ENCODE measurements around the gene MKNK1. TPM values are rescaled to one million over a fixed set of nuclear protein-coding genes. Genes with fewer than 3 reads are reported as not detected.

MKNK1 gene
- total RNA-seq, 4 donors from 2014 or later: 23.0 to 42.1 (median 34.5) TPM

DNA sequence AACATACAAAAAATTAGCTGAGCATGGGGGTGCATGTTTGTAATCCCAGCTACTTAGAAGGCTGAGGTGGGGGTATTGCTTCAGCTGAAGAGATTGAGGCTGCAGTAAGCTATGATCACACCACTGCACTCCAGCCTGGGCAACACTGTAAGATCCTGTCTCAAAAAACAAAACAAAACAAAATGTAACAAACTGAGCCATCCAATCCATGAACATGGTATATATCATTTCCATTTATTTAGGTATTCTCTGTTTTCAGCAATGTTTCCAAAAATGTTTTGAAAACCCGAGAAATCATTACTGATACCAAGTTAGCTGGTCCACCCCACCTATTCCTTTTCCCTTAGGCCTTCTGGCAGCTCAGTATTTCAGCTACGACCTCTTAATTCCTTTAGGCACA is 45.7 kb upstream of the MKNK1 start:
- H3K4me3 ChIP-seq: no peak overlapping the region
- H3K4me1 ChIP-seq: peaks cover 0 to 32% (median 5%) of the 10 kb centered on the region in 3 donors
- no peak for ATAC-seq
- peaks cover 0 to 65% of the 10 kb centered on the region in 2 donors for H3K36me3 ChIP-seq
- H3K27me3 ChIP-seq: no peaks in the 10 kb centered on the region
- H3K9me3 ChIP-seq: peaks cover 0 to 12% (median 0%) of the 10 kb centered on the region in 3 donors
- no peak overlapping the region for H3K27ac ChIP-seq
- TF ChIP-seq, protein P1, sequence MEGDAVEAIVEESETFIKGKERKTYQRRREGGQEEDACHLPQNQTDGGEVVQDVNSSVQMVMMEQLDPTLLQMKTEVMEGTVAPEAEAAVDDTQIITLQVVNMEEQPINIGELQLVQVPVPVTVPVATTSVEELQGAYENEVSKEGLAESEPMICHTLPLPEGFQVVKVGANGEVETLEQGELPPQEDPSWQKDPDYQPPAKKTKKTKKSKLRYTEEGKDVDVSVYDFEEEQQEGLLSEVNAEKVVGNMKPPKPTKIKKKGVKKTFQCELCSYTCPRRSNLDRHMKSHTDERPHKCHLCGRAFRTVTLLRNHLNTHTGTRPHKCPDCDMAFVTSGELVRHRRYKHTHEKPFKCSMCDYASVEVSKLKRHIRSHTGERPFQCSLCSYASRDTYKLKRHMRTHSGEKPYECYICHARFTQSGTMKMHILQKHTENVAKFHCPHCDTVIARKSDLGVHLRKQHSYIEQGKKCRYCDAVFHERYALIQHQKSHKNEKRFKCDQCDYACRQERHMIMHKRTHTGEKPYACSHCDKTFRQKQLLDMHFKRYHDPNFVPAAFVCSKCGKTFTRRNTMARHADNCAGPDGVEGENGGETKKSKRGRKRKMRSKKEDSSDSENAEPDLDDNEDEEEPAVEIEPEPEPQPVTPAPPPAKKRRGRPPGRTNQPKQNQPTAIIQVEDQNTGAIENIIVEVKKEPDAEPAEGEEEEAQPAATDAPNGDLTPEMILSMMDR (IDR thresholded peaks at IDR 0.05): no peak
- no peak for TF ChIP-seq POLR2A (IDR thresholded peaks at IDR 0.05)
- WGBS, 2 donors (ENCODE audit: low coverage in 1 of 2): 100% methylated on average over 1 to 2 of the region's 2 CpGs

DNA sequence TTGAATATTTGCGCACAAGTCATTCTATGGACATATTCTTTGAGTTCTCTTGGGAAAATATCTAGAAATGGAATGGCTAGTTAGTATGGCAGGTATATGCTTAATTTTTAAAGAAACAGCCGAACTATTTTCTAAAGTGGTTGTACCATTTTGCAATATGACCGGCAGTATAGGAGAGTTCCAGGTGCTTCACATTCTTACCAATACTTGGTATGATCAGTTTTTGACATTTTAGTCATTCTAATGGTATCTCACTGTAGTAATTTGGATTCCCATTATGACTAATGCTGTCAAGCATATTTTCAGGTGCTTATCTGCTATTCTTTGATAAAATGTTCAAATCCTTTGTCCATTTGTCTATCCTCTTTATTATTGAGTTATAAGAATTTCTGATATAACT is 43.5 kb upstream of the MKNK1 start:
- peaks cover 4 to 35% (median 5%) of the 10 kb centered on the region in 3 donors for H3K4me1 ChIP-seq
- no peak overlapping the region for H3K27ac ChIP-seq
- TF ChIP-seq EP300 (IDR thresholded peaks at IDR 0.05) (no peak), POLR2A (IDR thresholded peaks at IDR 0.05) (no peak), POLR2AphosphoS5 (IDR thresholded peaks at IDR 0.05) (no peak)
- TF ChIP-seq, protein P1 (IDR thresholded peaks at IDR 0.05): no peak
- peaks cover 0 to 64% of the 10 kb centered on the region in 2 donors for H3K36me3 ChIP-seq
- H3K9me3 ChIP-seq: peaks cover 0 to 12% (median 0%) of the 10 kb centered on the region in 3 donors
- no peaks in the 10 kb centered on the region for H3K27me3 ChIP-seq
- H3K4me3 ChIP-seq: no peak overlapping the region
- ATAC-seq: no peak
- WGBS, 2 donors (ENCODE audit: low coverage in 1 of 2): 97 to 100% methylated on average over 2 to 3 of the region's 3 CpGs

DNA sequence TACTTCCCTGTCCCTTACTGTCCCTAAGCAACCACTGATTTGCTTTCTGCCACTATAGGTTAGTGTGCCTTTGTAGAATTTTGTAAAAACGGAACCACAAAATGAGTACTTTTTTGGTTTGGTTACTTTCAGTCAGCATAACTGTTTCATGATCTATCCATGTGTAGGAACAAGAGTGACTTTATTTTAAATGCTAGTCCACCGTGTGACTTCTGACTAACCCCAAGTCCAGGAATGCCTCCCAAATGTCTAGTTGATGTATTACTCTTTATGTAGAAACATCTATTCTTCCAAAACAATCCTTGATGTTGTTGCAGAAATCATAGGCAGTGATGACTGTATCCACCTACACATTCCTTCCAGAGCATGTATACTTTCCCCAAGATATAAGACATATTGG is 42.8 kb upstream of the MKNK1 start:
- Histone ChIP-seq H3K36me3 (peaks cover 0 to 60% of the 10 kb centered on the region in 2 donors), H3K4me3 (no peak overlapping the region), H3K4me1 (peaks cover 5 to 42% (median 7%) of the 10 kb centered on the region in 3 donors), H3K27ac (no peak overlapping the region), H3K9me3 (peaks cover 0 to 12% (median 0%) of the 10 kb centered on the region in 3 donors), H3K27me3 (no peaks in the 10 kb centered on the region)
- no peak for ATAC-seq
- 36 to 56% methylated on average over 2 of the region's 2 CpGs for WGBS, 2 donors (ENCODE audit: low coverage in 1 of 2)
- no peak for TF ChIP-seq EP300 (IDR thresholded peaks at IDR 0.05)
- TF ChIP-seq POLR2A (IDR thresholded peaks at IDR 0.05): no peak
- TF ChIP-seq, protein P1 (IDR thresholded peaks at IDR 0.05): no peak

DNA sequence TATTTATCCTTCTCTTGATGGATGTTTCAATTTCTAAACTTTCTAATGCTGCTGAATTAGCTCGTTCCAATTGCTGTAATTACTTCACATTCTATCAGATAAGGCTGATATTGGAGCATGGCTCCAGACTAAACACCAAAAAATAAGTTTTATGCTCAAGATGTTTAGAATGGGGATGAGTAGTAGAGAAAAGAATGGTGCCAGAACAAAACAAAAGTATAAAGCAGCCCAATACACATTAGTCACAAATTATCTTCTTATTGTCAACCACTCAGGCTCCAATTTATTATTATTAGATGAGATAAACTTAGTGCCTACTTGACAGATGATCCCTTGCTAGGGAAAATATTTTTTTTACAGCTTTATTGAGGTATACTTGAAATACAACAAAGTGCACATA is 42.3 kb upstream of the MKNK1 start:
- no peak overlapping the region for H3K27ac ChIP-seq
- H3K9me3 ChIP-seq: peaks cover 0 to 12% (median 0%) of the 10 kb centered on the region in 3 donors
- H3K27me3 ChIP-seq: no peaks in the 10 kb centered on the region
- peaks cover 5 to 44% (median 7%) of the 10 kb centered on the region in 3 donors for H3K4me1 ChIP-seq
- no peak overlapping the region for H3K4me3 ChIP-seq
- 35 to 50% methylated on average over 1 of the region's 1 CpG for WGBS, 2 donors (ENCODE audit: low coverage in 1 of 2)
- peaks cover 0 to 59% of the 10 kb centered on the region in 2 donors for H3K36me3 ChIP-seq
- ATAC-seq: no peak
- no peak for TF ChIP-seq POLR2A (IDR thresholded peaks at IDR 0.05)
- TF ChIP-seq, protein P1 (IDR thresholded peaks at IDR 0.05): no peak
- TF ChIP-seq POLR2AphosphoS5 (IDR thresholded peaks at IDR 0.05): no peak
- no peak for TF ChIP-seq EP300 (IDR thresholded peaks at IDR 0.05)

DNA sequence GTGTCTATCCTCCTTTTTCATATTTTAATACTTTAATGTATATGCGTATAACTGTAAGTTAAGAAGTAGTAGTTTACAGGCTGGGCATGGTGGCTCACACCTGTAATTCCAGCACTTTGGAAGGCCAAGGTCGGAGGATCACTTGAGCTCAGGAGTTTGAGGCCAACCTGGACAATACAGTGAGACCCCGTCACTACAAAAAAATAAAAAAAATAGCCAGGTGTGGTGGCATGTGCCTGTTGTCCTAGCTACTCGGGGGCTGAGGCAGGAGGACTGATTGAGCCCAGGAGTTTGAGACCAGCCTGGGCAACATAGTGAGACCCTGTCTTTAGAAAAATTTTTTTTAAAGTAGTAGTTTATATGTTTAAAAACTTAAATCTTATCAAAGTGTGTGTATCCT is 41.7 kb upstream of the MKNK1 start:
- Histone ChIP-seq H3K27me3 (no peaks in the 10 kb centered on the region), H3K36me3 (peaks cover 0 to 57% of the 10 kb centered on the region in 2 donors), H3K9me3 (peaks cover 0 to 12% (median 0%) of the 10 kb centered on the region in 3 donors), H3K4me3 (no peak overlapping the region), H3K27ac (no peak overlapping the region), H3K4me1 (peaks cover 5 to 44% (median 7%) of the 10 kb centered on the region in 3 donors)
- TF ChIP-seq EP300 (IDR thresholded peaks at IDR 0.05): no peak
- no peak for TF ChIP-seq POLR2A (IDR thresholded peaks at IDR 0.05)
- TF ChIP-seq, protein P1 (IDR thresholded peaks at IDR 0.05): no peak
- TF ChIP-seq POLR2AphosphoS5 (IDR thresholded peaks at IDR 0.05): no peak
- whole genome bisulfite sequencing, 2 donors (ENCODE audit: low coverage in 1 of 2): 96% methylated on average over 4 of the region's 4 CpGs
- no peak for ATAC-seq
